Measurements from ENCODE around the gene IRF2.

IRF2 gene

GRCh38 chr4:184408021-184408683 is 66.2 kb downstream of the IRF2 start:
- no peak for DNase-seq (ENCODE audit: low read depth)

GRCh38 chr4:184406958-184407391 is 67.4 kb downstream of the IRF2 start:
- DNase-seq (ENCODE audit: low read depth) = no peak

- DNase-seq (ENCODE audit: low read depth) = no peak
Observed at GRCh38 chr4:184404047-184404446, 70.3 kb downstream of the IRF2 start.

GRCh38 chr4:184403384-184403781 is 71.0 kb downstream of the IRF2 start:
- DNase-seq (ENCODE audit: low read depth) = no peak

GRCh38 chr4:184402740-184403383 is 71.5 kb downstream of the IRF2 start:
- DNase-seq (ENCODE audit: low read depth) = no peak

GRCh38 chr4:184402239-184402638 is 72.1 kb downstream of the IRF2 start:
- no peak for DNase-seq (ENCODE audit: low read depth)

GRCh38 chr4:184401397-184402171 is 72.8 kb downstream of the IRF2 start:
- no peak for DNase-seq (ENCODE audit: low read depth)

- no peak for DNase-seq (ENCODE audit: low read depth)
Observed at GRCh38 chr4:184400891-184401290, 73.5 kb downstream of the IRF2 start.

GRCh38 chr4:184400375-184400870 is 73.9 kb downstream of the IRF2 start:
- DNase-seq (ENCODE audit: low read depth) = peak; percentile 94

- DNase-seq (ENCODE audit: low read depth) = no peak
Observed at GRCh38 chr4:184399512-184399908, 74.8 kb downstream of the IRF2 start.

GRCh38 chr4:184398741-184399511 is 75.4 kb downstream of the IRF2 start:
- no peak for DNase-seq (ENCODE audit: low read depth)

GRCh38 chr4:184397516-184398163 is 76.7 kb downstream of the IRF2 start:
- DNase-seq (ENCODE audit: low read depth) = no peak

GRCh38 chr4:184396570-184397515 is 77.5 kb downstream of the IRF2 start:
- DNase-seq (ENCODE audit: low read depth) = no peak

GRCh38 chr4:184395971-184396391 is 78.4 kb downstream of the IRF2 start:
- DNase-seq (ENCODE audit: low read depth) = no peak

GRCh38 chr4:184395451-184395917 is 78.9 kb downstream of the IRF2 start:
- DNase-seq (ENCODE audit: low read depth) = no peak

GRCh38 chr4:184392748-184393559 is 81.4 kb downstream of the IRF2 start:
- no peak for DNase-seq (ENCODE audit: low read depth)

- DNase-seq (ENCODE audit: low read depth) = no peak
Observed at GRCh38 chr4:184392316-184392715, 82.0 kb downstream of the IRF2 start.

GRCh38 chr4:184389978-184390900 is 84.1 kb downstream of the IRF2 start:
- no peak for DNase-seq (ENCODE audit: low read depth)

Data from HS-5 (cell line).